ENCODE measurements around the gene TMCC1.

- TF ChIP-seq GATA2 (IDR thresholded peaks at IDR 0.05; ENCODE audit: low read depth, low read length), result no peak
- no peak for TF ChIP-seq GATA3 (IDR thresholded peaks at IDR 0.05; ENCODE audit: low read depth, low read length)
These were observed 281.5 kb downstream of the TMCC1 start for GRCh38 chr3:129611812-129612533.

Measured in SH-SY5Y (cell line).